ENCODE data around the gene RAPGEF4.

DNA sequence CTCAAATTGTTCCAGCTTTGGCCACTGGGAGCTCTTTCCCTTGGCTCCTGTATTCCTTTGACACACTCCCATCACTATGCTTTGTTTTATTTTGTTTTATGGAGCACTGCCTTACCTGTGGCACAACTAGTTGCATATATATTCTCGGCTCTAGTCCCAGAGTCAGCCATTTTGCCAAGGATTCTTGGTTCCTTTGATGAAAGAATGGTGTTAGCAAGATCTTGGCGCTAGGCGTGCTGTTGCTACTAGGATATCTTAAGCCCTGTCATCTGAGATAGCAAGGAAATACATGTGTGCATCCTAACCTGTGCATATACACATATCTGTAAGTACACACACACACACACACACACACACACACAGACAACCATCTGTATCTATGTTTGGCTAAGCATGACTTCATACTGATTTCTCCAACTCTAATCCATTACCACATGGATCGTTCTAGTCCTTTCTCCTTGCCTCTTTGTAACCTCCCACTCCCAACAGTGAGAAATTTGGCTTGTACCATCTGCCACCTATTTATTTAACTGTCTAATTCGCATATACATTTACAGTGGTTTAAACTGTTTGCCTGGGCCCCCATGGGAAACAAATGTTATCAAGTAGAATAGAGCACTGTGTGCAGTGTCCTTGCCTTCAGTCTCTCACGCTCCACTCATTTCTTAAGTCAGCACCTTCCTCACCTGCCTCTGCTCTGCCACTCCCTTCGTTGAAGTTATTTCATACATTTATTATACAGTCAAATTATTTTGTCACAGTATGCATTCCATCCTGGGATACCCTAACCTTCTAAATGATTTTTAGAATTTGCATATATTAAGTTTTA, 202.5 kb downstream of the RAPGEF4 start:
- TF ChIP-seq POLR2A (IDR thresholded peaks at IDR 0.05) = no peak
- no peak for TF ChIP-seq EP300 (IDR thresholded peaks at IDR 0.05)

All from tibial nerve (tissue), 3 donors.